ENCODE results near the gene FBXW7.

GRCh38 chr4:152529880-152530279 lies 6.0 kb downstream of the FBXW7 start:
- TF ChIP-seq EZH2 (IDR thresholded peaks at IDR 0.05; ENCODE audit: borderline replicate concordance, low read depth, low read length, poor library complexity, severe bottlenecking) (no peak), CTCF (conservative IDR thresholded peaks at IDR 0.05; ENCODE audit: low read depth, low read length) (no peak)
